K562 (cell line): ENCODE results near the gene NBPF6. TPM values are rescaled to one million over a fixed set of nuclear protein-coding genes. Genes with fewer than 3 reads are reported as not detected.
A peak's percentile ranks its signal among the peaks of the same experiment; 100 is the strongest.

ENCODE experiments used
- ARHGAP35 ChIP-seq: fragments of 450-650 bp; IDR thresholded peaks from 2 replicates; pipeline ENCODE4 v1.6.1; 2018; ENCODE audit not compliant: partially characterized antibody
- ARID2 ChIP-seq: fragments of 450-650 bp; IDR thresholded peaks from 2 replicates; pipeline ENCODE4 v1.6.1; 2017; ENCODE audit warnings: antibody characterized with exemption, mild to moderate bottlenecking
- CCNT2 ChIP-seq: IDR thresholded peaks from 2 replicates; pipeline ENCODE4 v1.6.1; 2011; ENCODE audit warnings: borderline replicate concordance, low read depth, mild to moderate bottlenecking, moderate library complexity, mixed read lengths, low read length; ENCODE audit not compliant: insufficient read length; ENCODE audit errors: extremely low read depth
- CTCF ChIP-seq, 3 experiments: IDR thresholded peaks in 2 of 3; conservative IDR thresholded peaks in 1 of 3; 2 replicates each; pipeline ENCODE4 v1.5.1; 2011 to 2012; ENCODE audit warnings: low read length in 3 of 3, mild to moderate bottlenecking in 3 of 3, control low read depth in 2 of 3, improper control_type of control experiment in 1 of 3, inconsistent platforms in 1 of 3, low read depth in 1 of 3, mixed read lengths in 1 of 3, moderate library complexity in 1 of 3; ENCODE audit not compliant: insufficient read depth in 2 of 3
- ELK3 ChIP-seq: fragments of 450-650 bp; formaldehyde crosslinking; IDR thresholded peaks from 2 replicates; pipeline ENCODE4 v1.4.0; 2020; ENCODE audit warnings: mild to moderate bottlenecking
- LCOR ChIP-seq: sonication (generic); formaldehyde crosslinking; IDR thresholded peaks from 2 replicates; pipeline ENCODE4 v1.8.0; 2022; ENCODE audit warnings: mild to moderate bottlenecking, missing genetic modification reagents
- NFIC ChIP-seq: fragments of 450-650 bp; IDR thresholded peaks from 2 replicates; pipeline ENCODE4 v1.6.1; 2017; ENCODE audit warnings: mild to moderate bottlenecking, inconsistent platforms
- RAD21 ChIP-seq, 2 experiments: fragments of 250-450 bp in 1 of 2; fragments of 450-650 bp in 1 of 2; sonication (Bioruptor Pico) in 1 of 2; formaldehyde crosslinking in 1 of 2; IDR thresholded peaks in 1 of 2; conservative IDR thresholded peaks in 1 of 2; 2 replicates each; pipeline versions ENCODE4 v1.4.0 to v1.8.0; 2020 to 2022; ENCODE audit warnings: mild to moderate bottlenecking in 2 of 2, moderate library complexity in 1 of 2
- RFX1 ChIP-seq: fragments of 450-650 bp; IDR thresholded peaks from 2 replicates; pipeline ENCODE4 v1.6.1; 2016; ENCODE audit warnings: mild to moderate bottlenecking, moderate library complexity
- SMAD3 ChIP-seq: fragments of 450-650 bp; formaldehyde crosslinking; conservative IDR thresholded peaks from 2 replicates; pipeline ENCODE4 v1.4.0; 2020; ENCODE audit warnings: mild to moderate bottlenecking
- SMARCC2 ChIP-seq: fragments of 450-650 bp; IDR thresholded peaks from 2 replicates; pipeline ENCODE4 v1.6.1; 2017; ENCODE audit warnings: antibody characterized with exemption, moderate library complexity, mild to moderate bottlenecking, low read depth
- TFAP4 ChIP-seq: sonication (generic); formaldehyde crosslinking; IDR thresholded peaks from 2 replicates; pipeline ENCODE4 v1.8.0; 2022; ENCODE audit warnings: missing genetic modification reagents, mild to moderate bottlenecking, moderate library complexity, borderline replicate concordance
- USF1 ChIP-seq: sonication (generic); formaldehyde crosslinking; IDR thresholded peaks from 2 replicates; pipeline ENCODE4 v1.9.0; 2022; ENCODE audit warnings: mild to moderate bottlenecking, missing genetic modification reagents
- ZNF175 ChIP-seq: fragments of 200-800 bp; sonication (Bioruptor generic); IDR thresholded peaks from 2 replicates; pipeline ENCODE4 v1.6.1; 2016; ENCODE audit warnings: low read depth, mild to moderate bottlenecking, missing genetic modification characterization, missing compliant biosample characterization
- ZNF431 ChIP-seq: sonication (generic); formaldehyde crosslinking; IDR thresholded peaks from 2 replicates; pipeline ENCODE4 v1.8.0; 2022; ENCODE audit warnings: mild to moderate bottlenecking, missing genetic modification reagents
- polyA plus RNA-seq, 8 experiments: library from polyadenylated mRNA; depleted of rRNA in 4 of 8; stranded (reverse) in 5 of 8; unstranded in 3 of 8; fragments of >200 nt; fragmentation: Nextera tagmentation in 2 of 8; fragmentation: Illumina TruSeq in 1 of 8; extraction: Ambion mirVana in 2 of 8; extraction: Trizol in 1 of 8; gene quantifications; 2 replicates each; pipeline versions ENCODE4 v1.2.1 to v1.2.3, GENCODE V29; 2011 to 2014; ENCODE audit warnings: inconsistent platforms in 1 of 8, missing spikeins in 1 of 8
- total RNA-seq, 7 experiments: library from RNA; depleted of rRNA in 6 of 7; stranded (reverse); fragments of >200 nt in 6 of 7; fragmentation: Illumina TruSeq in 2 of 7; extraction: Trizol in 2 of 7; gene quantifications; 2 replicates each; pipeline versions ENCODE4 v1.2.1 to v1.2.3, GENCODE V29; 2011 to 2021; ENCODE audit warnings: low replicate concordance in 1 of 7

The NBPF6 gene
- total and polyA plus RNA-seq, 9 of the 15 experiments (the other 6 are each of a cell fraction or from before 2014, with no cell fraction given), result 2.7 to 10.0 (median 6.0) TPM

GRCh38 chr1:108512239-108513043, 62.3 kb downstream of the NBPF6 start (continued):
- no peak for TF ChIP-seq TFAP4 (CRISPR knock-in tag)
- TF ChIP-seq ZNF431, result no peak
- no peak for TF ChIP-seq CCNT2
- TF ChIP-seq ARID2, result peak; percentile 94
- no peak for TF ChIP-seq LCOR (CRISPR knock-in tag)
- no peak for TF ChIP-seq SMAD3 (CRISPR knock-in tag)
- TF ChIP-seq RFX1, result no peak
- TF ChIP-seq CTCF (IDR thresholded peaks at IDR 0.05 in 2 of 3, conservative IDR thresholded peaks at IDR 0.05 in 1 of 3; ENCODE audit: insufficient read depth in 2 of 3, low read depth in 1 of 3, low read length in 3 of 3), result peak; percentile 77 to 99 (median 81)
- peak; percentile 100 for TF ChIP-seq RAD21 (CRISPR knock-in tag; conservative IDR thresholded peaks at IDR 0.05 in 1 of 2, IDR thresholded peaks at IDR 0.05 in 1 of 2)
- TF ChIP-seq USF1 (CRISPR knock-in tag), result no peak
- no peak for TF ChIP-seq ELK3 (CRISPR knock-in tag)
- TF ChIP-seq NFIC, result no peak
- no peak for TF ChIP-seq ZNF175 (CRISPR knock-in tag)
- TF ChIP-seq SMARCC2, result no peak
- TF ChIP-seq ARHGAP35, result no peak
